Activated CD8-positive, alpha-beta memory T cell treated with anti-CD3 and anti-CD28 coated beads, Interleukin-2, amount 10 ng/mL, durations not matched to agents 7 days and 5 days (primary cell): ENCODE data around the gene ZNF275. TPM values are rescaled to one million over a fixed set of nuclear protein-coding genes. Genes with fewer than 3 reads are reported as not detected.

ENCODE experiments used
- ATAC-seq: fragments of 150-1000 bp; cut with Tn5 transposase; one replicate; pipeline ENCODE4 v1.10.0; 2021; ENCODE audit warnings: moderate library complexity
- CTCF ChIA-PET: fragments of 350-600 bp; sonication (Branson Sonifier 250); formaldehyde crosslinking; loops from one replicate; lab custom pipeline; 2021; ENCODE audit warnings: antibody characterized with exemption; lab: Charles Lee
- DNase-seq: peaks from one replicate; pipeline ENCODE4 v3.0.0-alpha.2; 2020
- H3K27ac Mint-ChIP-seq: one replicate; pipeline ENCODE4 v1.8.0; 2021; ENCODE audit warnings: mild to moderate bottlenecking, mixed read lengths
- H3K27me3 Mint-ChIP-seq: one replicate; pipeline ENCODE4 v1.8.0; 2021; ENCODE audit warnings: mixed read lengths
- H3K36me3 Mint-ChIP-seq: one replicate; pipeline ENCODE4 v1.8.0; 2021; ENCODE audit warnings: mild to moderate bottlenecking, mixed read lengths
- H3K4me1 Mint-ChIP-seq: one replicate; pipeline ENCODE4 v1.8.0; 2021; ENCODE audit warnings: mixed read lengths
- H3K4me3 Mint-ChIP-seq: one replicate; pipeline ENCODE4 v1.8.0; 2021; ENCODE audit warnings: mild to moderate bottlenecking, moderate library complexity, mixed read lengths
- H3K9me3 Mint-ChIP-seq: one replicate; pipeline ENCODE4 v1.8.0; 2022; ENCODE audit warnings: low read depth, mixed read lengths
- total RNA-seq, 2 experiments: library from RNA; stranded (reverse); gene quantifications; one replicate each; pipeline ENCODE4 v1.2.3, GENCODE V29; 2021

Gene ZNF275
- total RNA-seq, 2 experiments from 2014 or later: 11.8 to 11.9 TPM

DNA sequence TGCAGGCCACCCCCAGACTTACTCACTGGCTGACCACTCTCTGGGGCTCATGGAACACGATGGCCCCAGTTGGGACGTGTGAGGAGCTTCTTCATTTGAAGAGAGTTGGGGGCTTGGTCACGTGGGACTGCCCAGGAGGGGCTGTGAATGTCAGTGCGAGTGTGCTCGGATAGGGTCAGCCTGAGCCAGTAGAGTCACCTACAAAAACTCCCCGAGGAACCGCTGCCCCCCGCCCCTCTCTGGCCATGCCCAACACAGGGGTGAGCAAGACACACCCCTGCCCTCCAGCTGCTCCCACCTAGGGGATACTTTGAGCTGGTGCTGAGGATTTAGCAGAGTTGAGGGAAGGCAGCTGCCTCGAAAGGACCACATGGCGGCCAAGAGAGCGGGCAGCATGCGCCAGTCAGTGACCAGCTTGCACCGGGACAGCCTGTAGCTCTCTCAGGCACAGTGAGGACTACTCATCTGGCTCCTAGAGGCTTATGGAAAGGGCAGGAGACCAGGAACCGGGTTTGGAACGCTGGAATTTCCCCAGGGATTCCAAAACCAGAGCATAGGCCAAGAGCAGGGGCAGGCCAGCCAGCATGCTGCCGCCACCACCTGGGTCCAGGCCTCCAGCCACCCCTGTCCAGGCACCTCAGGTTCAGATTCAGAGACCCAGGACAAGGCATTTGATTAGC, 58.8 kb downstream of the ZNF275 start:
- ATAC-seq (no peak), DNase-seq (no peak)
- Mint-ChIP-seq H3K4me3 (no peak overlapping the region), H3K4me1 (peaks cover 19% of the 10 kb centered on the region), H3K9me3 (no peaks in the 10 kb centered on the region), H3K27me3 (no peaks in the 10 kb centered on the region), H3K27ac (no peak overlapping the region), H3K36me3 (no peaks in the 10 kb centered on the region)
- CTCF ChIA-PET: no interaction called here

DNA sequence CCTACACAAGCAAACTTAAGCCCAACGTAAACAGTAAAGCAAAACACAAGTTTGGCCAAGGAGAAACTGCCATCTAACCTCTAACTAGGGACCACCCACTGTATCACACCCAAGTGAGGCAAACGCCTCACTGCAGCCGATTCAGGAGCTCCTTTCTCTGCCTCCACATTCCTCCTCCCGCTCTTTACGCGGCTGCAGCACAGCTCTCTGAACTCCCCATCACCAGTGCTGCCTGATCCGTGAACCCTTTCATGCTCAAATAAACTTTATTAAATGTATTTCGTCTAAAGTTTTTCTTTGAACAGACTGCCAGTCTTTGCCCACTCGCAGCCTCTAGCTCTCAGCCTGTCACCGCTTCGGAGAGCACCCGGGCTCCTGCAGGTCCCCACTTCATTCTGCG, 60.7 kb downstream of the ZNF275 start:
- CTCF ChIA-PET: no interaction called here
- H3K9me3 Mint-ChIP-seq: no peaks in the 10 kb centered on the region

DNA sequence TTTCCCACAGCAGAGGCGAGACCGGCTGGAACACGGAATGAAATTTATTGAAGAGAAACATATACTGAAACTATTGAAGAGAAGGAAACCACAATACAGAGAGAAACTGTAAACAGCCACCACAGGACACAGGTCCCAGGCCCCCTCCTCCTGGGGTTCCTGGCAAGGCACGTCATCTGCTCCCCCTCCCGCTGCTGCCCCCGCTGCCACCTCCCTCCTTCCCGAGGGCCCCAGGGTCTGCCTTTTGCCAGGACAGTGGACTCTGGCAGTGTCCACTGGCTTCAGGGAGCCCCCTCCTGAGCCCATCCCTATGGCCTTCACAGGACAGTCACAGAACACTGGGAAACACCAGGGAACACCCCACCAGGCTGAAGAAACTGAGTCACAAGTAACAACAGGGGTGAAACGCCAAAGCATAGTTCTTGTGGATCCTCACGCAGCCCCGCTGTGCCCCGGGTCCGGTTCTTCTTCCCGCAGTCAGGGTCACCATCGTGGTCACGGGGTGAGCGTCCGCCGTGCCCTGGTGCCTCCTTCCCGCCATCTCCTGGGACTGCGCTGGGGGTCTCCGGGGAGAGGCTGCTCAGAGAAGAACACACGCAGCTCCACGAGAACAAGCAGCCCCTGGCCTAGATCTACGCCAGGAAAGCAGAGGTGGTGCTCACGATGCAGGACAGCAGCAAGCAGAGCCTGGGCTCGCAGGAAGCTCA, 61.8 kb downstream of the ZNF275 start:
- peak; percentile 42 for DNase-seq
- Mint-ChIP-seq H3K4me1 (peaks cover 27% of the 10 kb centered on the region), H3K27ac (peak overlapping the region; percentile 24), H3K9me3 (no peaks in the 10 kb centered on the region), H3K36me3 (no peaks in the 10 kb centered on the region), H3K4me3 (no peak overlapping the region), H3K27me3 (no peaks in the 10 kb centered on the region)
- CTCF ChIA-PET: no interaction called here
- ATAC-seq: peak; percentile 27

More for the DNA sequence above, 60.7 kb downstream of the ZNF275 start:
- Mint-ChIP-seq H3K4me1 (peaks cover 23% of the 10 kb centered on the region), H3K27ac (no peak overlapping the region), H3K4me3 (no peak overlapping the region), H3K36me3 (no peaks in the 10 kb centered on the region), H3K27me3 (no peaks in the 10 kb centered on the region)
- DNase-seq (no peak), ATAC-seq (no peak)

DNA sequence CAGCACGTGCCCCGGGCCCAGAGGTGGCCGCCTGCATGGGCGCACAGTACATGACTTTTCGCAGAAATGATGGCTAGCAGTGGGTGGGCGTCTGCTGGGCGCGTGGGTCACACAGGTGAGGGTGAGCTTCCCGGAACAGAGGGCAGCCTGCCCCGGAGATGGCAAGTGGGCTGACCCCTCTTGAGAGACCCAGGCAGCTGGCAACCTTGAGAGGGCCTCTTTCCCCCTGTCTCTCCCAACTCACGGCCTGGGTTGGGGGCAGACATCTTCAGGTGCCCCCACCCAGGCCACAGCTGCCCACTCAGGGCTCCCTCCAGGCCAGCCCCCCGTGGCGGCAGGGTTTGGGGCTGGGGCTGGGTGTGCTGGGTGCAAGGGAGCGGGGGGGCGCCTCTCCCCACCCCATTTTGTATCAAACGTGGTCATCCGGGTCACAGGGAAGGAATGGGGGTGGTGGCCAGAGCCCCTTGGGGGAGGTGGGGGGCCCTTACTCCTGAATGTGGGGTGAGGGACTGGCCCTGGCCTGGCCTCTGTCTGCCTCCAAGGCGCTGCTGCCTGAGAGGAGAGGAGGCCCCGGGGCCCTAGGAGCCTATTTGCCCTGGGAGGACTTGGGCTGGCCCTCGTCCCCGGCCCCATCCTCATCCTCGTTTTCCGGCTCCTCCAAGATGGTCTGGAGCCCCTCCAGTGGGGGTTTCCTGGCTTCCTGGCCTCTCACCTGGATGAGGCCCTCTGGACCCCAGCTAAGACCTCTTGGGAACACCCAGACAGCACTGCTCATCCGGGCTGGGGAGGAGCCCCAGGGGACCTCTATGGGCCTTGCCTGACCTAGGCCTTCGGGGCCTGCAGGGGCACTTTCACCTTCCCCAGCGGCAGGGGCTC, 62.6 kb downstream of the ZNF275 start:
- DNase-seq (no peak), ATAC-seq (no peak)
- no peaks in the 10 kb centered on the region for H3K27me3 Mint-ChIP-seq
- H3K9me3 Mint-ChIP-seq: no peaks in the 10 kb centered on the region
- H3K36me3 Mint-ChIP-seq: no peaks in the 10 kb centered on the region
- no peak overlapping the region for H3K4me3 Mint-ChIP-seq
- no peak overlapping the region for H3K27ac Mint-ChIP-seq
- CTCF ChIA-PET: no interaction called here
- H3K4me1 Mint-ChIP-seq: peaks cover 27% of the 10 kb centered on the region

DNA sequence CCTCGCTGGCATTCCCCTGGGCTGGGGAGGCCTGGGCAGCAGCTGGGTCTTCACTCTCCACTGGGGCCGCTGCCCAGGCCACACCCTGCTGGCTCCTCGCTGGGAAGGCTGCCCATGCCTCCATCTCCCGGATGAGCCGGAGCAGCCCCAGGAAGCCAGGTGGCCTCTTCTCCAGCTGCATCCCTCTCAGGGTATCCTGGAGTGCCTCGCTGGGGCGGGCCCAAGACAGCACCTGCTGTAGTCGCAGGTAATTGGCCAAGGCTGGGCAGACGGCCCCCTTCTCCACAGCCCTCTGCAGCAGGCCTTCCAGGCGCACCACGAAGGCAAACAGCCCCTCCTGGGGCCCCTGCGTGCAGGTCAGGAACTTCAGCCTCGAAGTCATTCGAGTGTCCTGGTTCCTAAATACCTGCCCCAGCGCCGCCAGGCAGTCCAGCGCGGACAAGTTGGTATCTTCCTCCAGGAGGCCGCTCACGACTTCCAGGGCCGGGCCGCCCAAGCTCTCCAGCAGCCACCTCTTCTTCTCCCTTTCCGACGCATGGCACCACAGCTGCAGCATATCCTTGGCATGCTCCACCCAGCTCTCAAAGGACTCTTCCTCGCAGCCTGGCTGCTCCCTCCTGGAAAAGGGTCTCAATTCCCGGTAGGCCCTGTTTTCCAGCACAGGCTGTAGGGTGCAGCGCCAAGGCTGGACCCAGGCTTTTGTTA, 63.5 kb downstream of the ZNF275 start:
- DNase-seq (no peak), ATAC-seq (no peak)
- H3K27ac Mint-ChIP-seq: no peak overlapping the region
- H3K36me3 Mint-ChIP-seq: no peaks in the 10 kb centered on the region
- H3K4me3 Mint-ChIP-seq: no peak overlapping the region
- peaks cover 27% of the 10 kb centered on the region for H3K4me1 Mint-ChIP-seq
- H3K27me3 Mint-ChIP-seq: no peaks in the 10 kb centered on the region
- H3K9me3 Mint-ChIP-seq: no peaks in the 10 kb centered on the region
- CTCF ChIA-PET: no interaction called here

DNA sequence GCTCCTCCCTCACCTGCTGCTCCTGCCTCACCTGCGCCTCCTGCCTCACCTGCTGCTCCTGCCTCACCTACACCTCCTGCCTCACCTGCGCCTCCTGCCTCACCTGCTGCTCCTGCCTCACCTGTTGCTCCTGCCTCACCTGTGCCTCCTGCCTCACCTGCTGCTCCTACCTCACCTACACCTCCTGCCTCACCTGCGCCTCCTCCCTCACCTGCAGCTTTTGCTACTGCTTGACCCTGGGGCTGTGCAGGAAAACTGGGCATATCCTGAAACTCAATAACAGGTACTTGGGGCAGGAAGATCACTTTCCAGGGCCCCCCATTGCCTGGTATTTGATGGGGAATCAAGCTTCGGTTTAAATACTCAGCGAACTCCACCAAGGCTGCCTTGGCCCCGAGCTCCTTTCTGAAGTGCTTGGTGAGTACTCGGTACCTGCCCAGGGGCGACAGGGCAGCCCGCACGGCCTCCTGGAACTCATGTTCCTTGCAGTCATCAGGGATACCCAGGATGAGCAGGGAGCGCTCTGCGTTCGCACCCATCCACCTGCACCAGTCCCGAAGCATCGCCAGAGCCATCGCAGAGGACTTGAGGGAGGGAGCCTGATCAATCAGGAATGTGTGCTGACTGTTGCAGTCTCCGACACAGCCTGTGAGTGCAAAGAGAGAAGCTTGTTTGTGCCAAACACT, 64.5 kb downstream of the ZNF275 start:
- no peaks in the 10 kb centered on the region for H3K36me3 Mint-ChIP-seq
- H3K4me3 Mint-ChIP-seq: no peak overlapping the region
- no peaks in the 10 kb centered on the region for H3K9me3 Mint-ChIP-seq
- H3K4me1 Mint-ChIP-seq: peaks cover 30% of the 10 kb centered on the region
- CTCF ChIA-PET: interaction anchor here (1.2 to 2.2 kb wide), 3 partner anchors 9 to 55 kb away, joined by 3 to 7 read pairs (median 4); no protein-coding TSS in a partner anchor
- peaks cover 6% of the 10 kb centered on the region for H3K27me3 Mint-ChIP-seq
- no peak for DNase-seq
- ATAC-seq: no peak
- H3K27ac Mint-ChIP-seq: no peak overlapping the region

DNA sequence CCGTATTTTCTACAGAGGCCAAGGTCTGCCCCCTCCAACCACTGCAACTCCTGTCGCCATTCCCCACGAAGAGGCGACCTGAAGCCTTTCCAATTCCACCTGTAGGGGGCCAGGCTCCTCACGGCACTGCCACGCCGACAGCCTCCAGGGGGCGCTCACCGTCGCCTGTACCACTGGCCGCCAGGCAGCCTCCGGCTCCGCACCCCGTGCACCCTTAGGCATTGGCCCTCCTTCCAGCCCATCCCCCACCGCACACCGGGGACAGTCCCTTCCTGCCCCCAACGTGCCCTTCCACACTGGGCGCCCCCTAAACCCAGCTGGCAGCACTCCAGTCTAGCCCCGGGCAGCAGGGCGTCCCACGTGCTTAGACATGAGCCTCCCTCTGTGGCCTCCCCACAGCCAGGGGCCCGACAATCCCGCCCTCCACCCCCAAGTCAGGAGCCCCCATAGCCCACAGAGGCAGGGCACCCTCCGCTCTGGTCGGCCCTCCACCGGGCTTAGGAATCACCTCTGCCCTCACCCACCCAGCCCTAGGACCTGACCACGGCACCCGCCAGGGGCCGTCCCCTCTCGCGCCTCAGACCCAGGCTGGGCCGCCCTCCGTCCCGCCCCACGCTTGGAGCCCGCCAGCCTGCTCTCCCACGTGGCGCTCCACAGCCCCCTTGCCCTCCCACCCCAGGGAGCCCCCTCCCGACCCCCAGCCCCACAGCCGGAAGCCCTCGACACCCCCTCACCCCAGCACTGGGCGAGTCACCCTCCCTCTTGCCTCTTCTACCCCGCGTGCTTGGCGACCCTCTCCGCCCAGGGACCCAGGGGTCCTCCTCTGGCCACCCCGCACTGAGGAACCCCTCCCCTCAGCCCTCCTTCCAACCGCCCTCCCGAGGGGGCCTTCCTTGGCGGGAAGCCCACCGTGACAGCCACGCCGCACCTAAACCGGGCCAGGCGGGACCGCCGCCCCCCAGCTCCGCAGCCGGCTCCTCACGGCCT, 66.5 kb downstream of the ZNF275 start:
- no peaks in the 10 kb centered on the region for H3K36me3 Mint-ChIP-seq

DNA sequence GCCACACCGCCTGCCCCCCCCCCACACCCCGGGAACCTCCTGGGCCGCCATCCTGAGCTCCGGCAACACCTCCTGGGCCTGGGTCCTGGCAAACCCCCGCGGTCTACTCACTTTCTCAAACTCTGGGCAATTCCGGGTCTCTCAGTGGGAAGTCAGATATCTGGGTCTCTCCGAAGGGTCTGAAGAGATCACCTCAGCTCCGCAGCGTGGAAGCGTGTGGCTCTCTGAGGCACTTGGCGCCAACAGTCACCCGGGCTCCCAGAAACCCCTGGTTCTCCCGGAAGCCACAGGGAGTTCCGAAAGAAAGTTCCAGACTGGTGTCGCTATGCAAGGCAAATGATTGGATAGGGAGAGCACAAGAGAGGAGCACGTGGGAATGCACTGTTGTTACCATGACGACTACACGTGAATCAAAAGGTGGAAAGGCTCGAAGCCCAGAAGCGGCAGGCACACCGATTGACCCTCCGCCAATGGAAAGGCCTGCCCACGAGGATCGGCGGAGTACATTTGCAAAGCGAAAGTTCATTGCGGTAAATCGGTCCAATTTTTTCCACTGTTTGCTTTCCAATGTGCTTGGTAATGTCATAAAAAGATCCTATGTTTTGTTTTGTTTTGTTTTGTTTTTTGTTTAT, 67.3 kb downstream of the ZNF275 start, which contains the start of gene PNMA6E:
Gene PNMA6E (minus strand): TSS at position 218 of the 632 bp plus-strand sequence. CDS start 2,501 bp downstream, outside the sequence.
- Mint-ChIP-seq H3K4me3 (no peak within 1 kb of the TSS), H3K36me3 (no peaks in the 10 kb centered on the region), H3K27ac (no peak within 1 kb of the TSS), H3K27me3 (peaks cover 7% of the 10 kb centered on the region), H3K4me1 (peaks cover 23% of the 10 kb centered on the region), H3K9me3 (no peaks in the 10 kb centered on the region)
- DNase-seq (no peak), ATAC-seq (no peak)
- CTCF ChIA-PET: no interaction called here

More for the DNA sequence above, 66.5 kb downstream of the ZNF275 start:
- no peaks in the 10 kb centered on the region for H3K9me3 Mint-ChIP-seq
- CTCF ChIA-PET: interaction anchor here (0.8 to 2.2 kb wide), 2 partner anchors 38 to 74 kb away, joined by 3 to 7 read pairs; no protein-coding TSS in a partner anchor
- H3K4me1 Mint-ChIP-seq: peaks cover 31% of the 10 kb centered on the region
- H3K27me3 Mint-ChIP-seq: peaks cover 7% of the 10 kb centered on the region
- ATAC-seq (peak; percentile 78), DNase-seq (peak; percentile 73)
- no peak overlapping the region for H3K27ac Mint-ChIP-seq
- no peak overlapping the region for H3K4me3 Mint-ChIP-seq

Other genes with a start within 250 kb of the ZNF275 start
- not detected for gene MAGEA1, start 154.9 kb upstream of the ZNF275 start, total RNA-seq
- gene PNMA6F, start 12.4 kb upstream of the ZNF275 start, total RNA-seq: not detected
- not detected for gene PNMA6E, start 67.2 kb downstream of the ZNF275 start, total RNA-seq
- gene ZFP92, start 77.3 kb downstream of the ZNF275 start, total RNA-seq: 1 to 10 TPM; 1.7 to 2.2 TPM
- gene TREX2, start 111.9 kb downstream of the ZNF275 start, total RNA-seq: 1 to 10 TPM; 1.8 to 2.0 TPM
- 10 to 100 TPM; 54.4 to 56.3 TPM for gene HAUS7, start 136.4 kb downstream of the ZNF275 start, total RNA-seq
- gene BGN, start 160.8 kb downstream of the ZNF275 start, total RNA-seq: not detected
- gene ATP2B3, start 183.5 kb downstream of the ZNF275 start, total RNA-seq: not detected